Transverse colon (tissue), 4 donors: ENCODE measurements around the gene SNX27.

Source experiments
- CTCF ChIP-seq, 5 experiments: fragments of 200-600 bp in 3 of 5; fragments of 450-650 bp in 2 of 5; sonication (generic) in 3 of 5; IDR thresholded peaks; 1 replicate in 2 of 5; 2 replicates in 3 of 5; pipeline ENCODE4 v1.5.1; 2016 to 2017; ENCODE audit warnings: antibody characterized with exemption in 5 of 5, inconsistent platforms in 3 of 5, mild to moderate bottlenecking in 2 of 5, moderate library complexity in 1 of 5
- EP300 ChIP-seq: sonication (generic); formaldehyde crosslinking; IDR thresholded peaks from one replicate; pipeline ENCODE4 v1.6.1; 2017; ENCODE audit warnings: antibody characterized with exemption, low read depth
- POLR2A ChIP-seq: fragments of 450-650 bp; IDR thresholded peaks from one replicate; pipeline ENCODE4 v1.6.1; 2016; ENCODE audit warnings: antibody characterized with exemption, mild to moderate bottlenecking, moderate library complexity
- POLR2AphosphoS5 ChIP-seq, 3 donors: sonication (generic); formaldehyde crosslinking; IDR thresholded peaks; one replicate each; pipeline ENCODE4 v1.6.1; 2016; ENCODE audit warnings: antibody characterized with exemption in 3 of 3

- TF ChIP-seq CTCF (IDR thresholded peaks at IDR 0.05) (no peak), EP300 (no peak), POLR2A (no peak), POLR2AphosphoS5 (IDR thresholded peaks at IDR 0.05) (no peak)
Measured at GRCh38 chr1:151581451-151581850, 30.4 kb upstream of the SNX27 start.
